ENCODE data around the gene SNX1. TPM values are rescaled to one million over a fixed set of nuclear protein-coding genes. Genes with fewer than 3 reads are reported as not detected.

Gene SNX1
- total and polyA plus RNA-seq, 2 of the 13 experiments (the other 11 are each of a cell fraction or from before 2014, with no cell fraction given): 29.3 to 60.1 TPM

DNA sequence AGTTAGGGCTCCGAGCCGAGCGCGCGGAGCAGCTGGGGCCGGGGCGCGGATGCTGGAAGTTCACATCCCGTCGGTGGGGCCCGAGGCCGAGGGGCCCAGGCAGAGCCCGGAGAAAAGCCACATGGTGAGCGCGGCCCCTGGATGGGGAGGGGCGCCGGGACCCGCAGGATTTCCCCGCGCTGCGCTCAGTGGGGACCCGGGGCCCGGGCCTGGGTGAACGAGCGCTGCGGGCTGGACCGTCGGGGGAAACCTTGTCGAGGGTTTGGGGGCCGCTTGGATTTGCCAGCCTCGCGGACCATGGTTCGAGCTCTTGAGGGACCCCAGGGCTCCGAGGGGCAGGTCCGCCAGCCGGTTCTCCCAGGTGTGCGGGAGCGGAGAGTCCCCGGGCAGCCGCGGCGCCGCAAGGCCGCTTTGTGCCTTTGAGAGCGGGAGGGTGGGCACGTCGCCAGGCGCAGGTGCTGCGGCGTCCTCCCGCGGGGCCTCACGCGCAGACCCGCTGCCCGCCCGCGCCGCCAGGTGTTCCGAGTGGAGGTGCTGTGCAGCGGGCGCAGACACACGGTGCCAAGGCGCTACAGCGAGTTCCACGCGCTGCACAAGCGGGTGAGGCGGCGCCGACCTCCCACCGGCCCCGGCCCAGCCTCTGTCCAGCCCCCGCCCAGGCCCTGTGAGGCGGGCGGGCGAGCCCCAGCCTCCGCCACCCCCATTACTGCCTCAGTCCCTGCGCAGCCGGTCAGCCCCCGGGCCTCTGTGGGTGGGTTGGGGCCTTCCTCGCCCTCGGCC lies 56.1 kb downstream of the SNX1 start, which contains the start of gene SNX22 (continued):
- TF ChIP-seq PITX1 (CRISPR knock-in tag; IDR thresholded peaks at IDR 0.05) (no peak), ZNF564 (CRISPR knock-in tag; IDR thresholded peaks at IDR 0.05) (0 out of 2 replicates have a peak, but pooled peaks have one; percentile 59), RAD51 (IDR thresholded peaks at IDR 0.05; ENCODE audit: borderline replicate concordance) (no peak), TEF (CRISPR knock-in tag; IDR thresholded peaks at IDR 0.05) (no peak), ZBTB4 (CRISPR knock-in tag; IDR thresholded peaks at IDR 0.05; ENCODE audit: borderline replicate concordance) (no peak), HOXD1 (CRISPR knock-in tag; IDR thresholded peaks at IDR 0.05) (peak; percentile 15; the same call in 1 of the 2 replicates), ZNF136 (CRISPR knock-in tag; IDR thresholded peaks at IDR 0.05; ENCODE audit: low read depth) (no peak), ESRRA (CRISPR knock-in tag; IDR thresholded peaks at IDR 0.05; ENCODE audit: low read depth) (peak; percentile 28; the same call in 1 of the 2 replicates), NAIF1 (CRISPR knock-in tag; IDR thresholded peaks at IDR 0.05; ENCODE audit: borderline replicate concordance) (no peak), ZNF468 (CRISPR knock-in tag; IDR thresholded peaks at IDR 0.05) (no peak), MLXIP (CRISPR knock-in tag; IDR thresholded peaks at IDR 0.05; ENCODE audit: borderline replicate concordance) (0 out of 2 replicates have a peak, but pooled peaks have one; percentile 45), MTF1 (CRISPR knock-in tag; IDR thresholded peaks at IDR 0.05) (no peak), GABPB1 (CRISPR knock-in tag; IDR thresholded peaks at IDR 0.05) (peak; percentile 42; the same call in 1 of the 2 replicates), ZNF766 (CRISPR knock-in tag; IDR thresholded peaks at IDR 0.05; ENCODE audit: borderline replicate concordance) (0 out of 2 replicates have a peak, but pooled peaks have one; percentile 37), ZNF230 (CRISPR knock-in tag; IDR thresholded peaks at IDR 0.05) (no peak), JUN (CRISPR knock-in tag; IDR thresholded peaks at IDR 0.05) (no peak), ZFX (CRISPR knock-in tag; IDR thresholded peaks at IDR 0.05; ENCODE audit: low read depth) (peak; percentile 78), ZNF546 (CRISPR knock-in tag; conservative IDR thresholded peaks at IDR 0.05) (0 out of 2 replicates have a peak, but pooled peaks have one; percentile 30), CBFB (CRISPR knock-in tag; IDR thresholded peaks at IDR 0.05) (no peak), ZNF235 (CRISPR knock-in tag; IDR thresholded peaks at IDR 0.05; ENCODE audit: borderline replicate concordance) (peak; percentile 27; the same call in 1 of the 2 replicates)
- TF ChIP-seq, protein P1, sequence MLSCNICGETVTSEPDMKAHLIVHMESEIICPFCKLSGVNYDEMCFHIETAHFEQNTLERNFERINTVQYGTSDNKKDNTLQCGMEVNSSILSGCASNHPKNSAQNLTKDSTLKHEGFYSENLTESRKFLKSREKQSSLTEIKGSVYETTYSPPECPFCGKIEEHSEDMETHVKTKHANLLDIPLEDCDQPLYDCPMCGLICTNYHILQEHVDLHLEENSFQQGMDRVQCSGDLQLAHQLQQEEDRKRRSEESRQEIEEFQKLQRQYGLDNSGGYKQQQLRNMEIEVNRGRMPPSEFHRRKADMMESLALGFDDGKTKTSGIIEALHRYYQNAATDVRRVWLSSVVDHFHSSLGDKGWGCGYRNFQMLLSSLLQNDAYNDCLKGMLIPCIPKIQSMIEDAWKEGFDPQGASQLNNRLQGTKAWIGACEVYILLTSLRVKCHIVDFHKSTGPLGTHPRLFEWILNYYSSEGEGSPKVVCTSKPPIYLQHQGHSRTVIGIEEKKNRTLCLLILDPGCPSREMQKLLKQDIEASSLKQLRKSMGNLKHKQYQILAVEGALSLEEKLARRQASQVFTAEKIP (CRISPR knock-in tag; IDR thresholded peaks at IDR 0.05; ENCODE audit: borderline replicate concordance): no peak

Data from HepG2 (cell line).